ENCODE results near the gene FOXA2.

DNA sequence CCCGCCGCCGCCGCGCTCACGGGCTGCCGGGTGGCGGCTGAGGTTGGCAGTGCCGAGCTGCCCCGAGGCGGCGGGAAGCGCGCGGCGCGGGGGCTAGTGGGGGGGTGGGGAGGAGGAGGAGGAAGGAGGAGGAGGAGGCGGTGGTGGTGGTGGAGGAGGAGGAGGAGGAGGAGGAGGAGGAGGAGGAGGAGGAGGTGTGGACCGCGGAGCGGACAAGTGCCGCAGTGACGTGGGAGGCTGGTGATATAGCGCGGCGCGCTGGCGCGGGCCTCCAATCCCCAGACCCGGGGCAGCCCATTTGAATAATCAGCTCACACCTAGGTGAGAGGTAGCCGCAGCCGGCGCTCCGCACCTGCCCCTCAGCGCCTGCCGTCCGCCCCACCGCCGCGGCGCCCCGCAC, at the start of gene FOXA2:
- TF ChIP-seq POLR2AphosphoS5 (IDR thresholded peaks at IDR 0.05; ENCODE audit: borderline replicate concordance, low read depth, low read length), result no peak
- TF ChIP-seq EZH2 (IDR thresholded peaks at IDR 0.05), result no peak
- TF ChIP-seq FOXP2 (optimal IDR thresholded peaks at IDR 0.05; ENCODE audit: control extremely low read depth, extremely low read length, insufficient read depth), result no peak

Data from SK-N-MC (cell line).